Measurements from ENCODE around the gene OMP.
"Not testable (repeated sequence)": the region's sequence is repeated elsewhere in the genome, so short reads cannot be mapped to it uniquely, and the experiment has no call there.

OMP gene, protein sequence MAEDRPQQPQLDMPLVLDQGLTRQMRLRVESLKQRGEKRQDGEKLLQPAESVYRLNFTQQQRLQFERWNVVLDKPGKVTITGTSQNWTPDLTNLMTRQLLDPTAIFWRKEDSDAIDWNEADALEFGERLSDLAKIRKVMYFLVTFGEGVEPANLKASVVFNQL

DNA sequence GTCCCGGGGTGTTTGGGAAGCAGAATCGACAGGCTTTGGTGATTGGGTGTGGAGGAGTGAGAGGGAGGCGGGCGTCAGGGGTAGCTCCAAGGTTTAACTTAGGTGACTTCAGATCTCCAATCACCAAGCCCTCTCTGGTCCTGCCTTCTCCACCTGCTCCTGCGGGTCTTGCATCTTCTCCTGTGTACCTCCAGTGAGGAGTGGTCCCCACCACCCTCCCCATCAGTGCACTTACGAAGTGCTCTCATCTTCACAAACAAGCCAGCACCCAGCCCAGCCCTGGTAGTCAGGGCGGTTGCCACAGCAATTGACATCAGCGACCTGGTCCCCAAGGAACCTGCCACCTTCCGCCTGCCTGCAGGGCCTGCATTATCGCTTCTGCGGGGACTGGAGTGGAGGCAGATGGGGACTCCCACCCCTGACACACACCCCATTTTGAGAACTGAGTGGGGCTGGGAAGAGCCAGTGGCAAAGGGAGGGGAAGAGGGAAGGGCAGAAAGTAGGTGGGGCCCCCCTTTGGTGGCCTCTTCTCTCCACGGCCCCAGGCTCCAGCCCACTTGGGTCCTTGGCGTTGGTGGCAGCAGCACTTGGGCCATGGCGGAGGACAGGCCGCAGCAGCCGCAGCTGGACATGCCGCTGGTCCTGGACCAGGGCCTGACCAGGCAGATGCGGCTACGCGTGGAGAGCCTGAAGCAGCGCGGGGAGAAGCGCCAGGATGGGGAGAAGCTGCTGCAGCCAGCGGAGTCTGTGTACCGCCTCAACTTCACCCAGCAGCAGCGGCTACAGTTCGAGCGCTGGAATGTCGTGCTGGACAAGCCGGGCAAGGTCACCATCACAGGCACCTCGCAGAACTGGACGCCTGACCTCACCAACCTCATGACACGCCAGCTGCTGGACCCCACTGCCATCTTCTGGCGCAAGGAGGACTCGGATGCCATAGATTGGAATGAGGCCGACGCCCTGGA is at the start of gene OMP:
Gene OMP (plus strand): TSS at position 595 of the 965 bp plus-strand sequence. CDS start 0 bp downstream, at position 595.
- FAIRE-seq: no peak
- TF ChIP-seq POLR2A (IDR thresholded peaks at IDR 0.05; ENCODE audit: low read depth, low read length): no peak
- no peak for DNase-seq (ENCODE audit: insufficient read length, low spot score)

DNA sequence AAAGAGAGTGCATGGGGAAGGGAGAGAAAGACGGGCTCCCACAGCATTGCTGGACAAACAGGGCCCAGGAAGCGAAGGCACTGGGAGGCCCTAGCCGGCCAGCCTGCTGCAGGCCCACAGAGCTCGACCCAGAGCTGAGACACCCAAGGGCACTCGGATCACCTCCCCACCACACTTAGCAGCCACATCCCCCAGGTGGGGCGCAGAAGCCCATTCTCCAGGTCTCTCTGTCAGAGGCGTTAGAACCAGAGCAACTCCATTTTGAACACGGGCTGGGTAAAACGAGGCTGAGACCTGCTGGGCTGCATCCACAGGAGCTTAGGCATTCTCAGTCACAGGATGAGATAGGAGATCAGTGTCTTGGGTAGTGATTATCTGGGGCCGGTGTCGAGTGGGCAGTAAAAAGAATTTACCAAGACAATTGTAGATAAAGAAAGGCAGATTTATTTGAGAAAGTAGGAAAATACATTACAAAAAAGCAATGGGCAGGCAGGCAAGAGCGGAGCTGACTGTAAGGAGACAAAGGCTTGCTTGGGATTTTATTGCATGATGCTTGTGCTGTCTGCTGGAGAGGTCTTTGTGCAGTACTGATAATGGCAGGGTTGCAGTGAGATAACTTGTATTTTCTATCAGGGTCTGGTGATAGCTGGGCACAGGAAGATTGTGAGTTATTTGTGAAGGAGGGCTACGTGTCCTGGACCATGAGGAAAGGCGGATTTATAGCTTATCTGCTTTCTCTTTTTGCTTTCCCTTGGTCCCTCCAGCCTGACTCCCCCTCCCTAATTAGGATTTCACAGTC is 49.2 kb upstream of the OMP start:
- no peak for FAIRE-seq
- no peak for TF ChIP-seq POLR2A (IDR thresholded peaks at IDR 0.05; ENCODE audit: low read depth, low read length)
- no peak for DNase-seq (ENCODE audit: insufficient read length, low spot score)

- FAIRE-seq (no peak), DNase-seq (ENCODE audit: insufficient read length, low spot score) (no peak)
- no peak for TF ChIP-seq POLR2A (IDR thresholded peaks at IDR 0.05; ENCODE audit: low read depth, low read length)
These were observed 48.6 kb upstream of the OMP start for GRCh38 chr11:77054084-77054483.

DNA sequence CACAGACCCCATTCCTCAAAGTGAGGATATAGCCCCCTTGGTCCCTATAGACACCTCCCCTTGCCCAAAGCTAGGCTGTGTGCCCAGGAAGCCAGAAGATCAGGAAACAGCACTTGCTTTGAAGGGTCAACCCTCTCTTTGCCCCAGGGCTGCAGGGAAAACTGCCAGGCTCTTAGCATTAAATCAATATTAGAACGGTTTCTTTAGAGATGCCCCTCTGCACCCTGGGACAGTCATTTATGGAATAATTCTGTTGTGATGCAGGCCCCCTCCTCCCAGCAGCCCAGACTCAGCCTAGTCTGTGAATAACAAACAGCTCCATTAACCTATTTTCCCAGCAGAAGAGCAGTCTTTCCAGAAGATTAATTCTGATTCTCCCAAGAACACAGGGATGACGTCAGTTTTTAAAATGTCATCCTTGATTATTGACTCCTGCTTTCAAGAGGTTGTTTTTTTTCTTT is 47.5 kb upstream of the OMP start:
- TF ChIP-seq POLR2A (IDR thresholded peaks at IDR 0.05; ENCODE audit: low read depth, low read length): no peak

DNA sequence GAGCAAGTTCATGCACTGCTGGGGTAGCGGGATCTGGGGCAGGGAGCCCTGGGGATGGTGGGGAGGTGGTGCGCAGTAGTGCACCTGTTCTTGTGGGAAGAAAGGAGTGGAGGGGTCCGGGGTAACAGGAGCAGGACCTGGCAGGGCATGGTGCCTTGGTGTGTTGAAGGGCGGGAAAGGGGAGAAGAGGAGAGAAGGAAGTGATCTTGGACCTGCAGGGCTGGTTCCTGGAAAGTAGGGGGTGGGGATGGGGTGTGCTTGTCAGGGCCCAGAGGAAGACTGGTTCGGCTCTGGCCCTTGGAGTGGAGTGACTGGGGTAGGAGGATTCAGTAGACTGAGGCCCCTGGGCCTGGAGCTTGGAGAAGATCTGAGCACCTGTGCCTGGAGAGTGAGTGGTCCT is 46.7 kb upstream of the OMP start:
- DNase-seq (ENCODE audit: insufficient read length, low spot score) (no peak), FAIRE-seq (no peak)
- TF ChIP-seq POLR2A (IDR thresholded peaks at IDR 0.05; ENCODE audit: low read depth, low read length): no peak

More for the DNA sequence above, 47.5 kb upstream of the OMP start:
- DNase-seq (ENCODE audit: insufficient read length, low spot score) (no peak), FAIRE-seq (no peak)

GRCh38 chr11:77056814-77057402 is 45.7 kb upstream of the OMP start:
- no peak for DNase-seq (ENCODE audit: insufficient read length, low spot score)
- FAIRE-seq: no peak
- TF ChIP-seq POLR2A (IDR thresholded peaks at IDR 0.05; ENCODE audit: low read depth, low read length): no peak

- DNase-seq (ENCODE audit: insufficient read length, low spot score): no peak
- FAIRE-seq: no peak
- TF ChIP-seq POLR2A (IDR thresholded peaks at IDR 0.05; ENCODE audit: low read depth, low read length): no peak
These were observed 44.6 kb upstream of the OMP start for GRCh38 chr11:77057938-77058474.

- DNase-seq (ENCODE audit: insufficient read length, low spot score) (no peak), FAIRE-seq (no peak)
- no peak for TF ChIP-seq POLR2A (IDR thresholded peaks at IDR 0.05; ENCODE audit: low read depth, low read length)
These were observed 43.7 kb upstream of the OMP start for GRCh38 chr11:77058900-77059299.

GRCh38 chr11:77059806-77060205 is 42.8 kb upstream of the OMP start:
- FAIRE-seq: no peak
- no peak for TF ChIP-seq POLR2A (IDR thresholded peaks at IDR 0.05; ENCODE audit: low read depth, low read length)
- DNase-seq (ENCODE audit: insufficient read length, low spot score): no peak

GRCh38 chr11:77060234-77060633 is 42.4 kb upstream of the OMP start:
- no peak for DNase-seq (ENCODE audit: insufficient read length, low spot score)
- no peak for FAIRE-seq
- no peak for TF ChIP-seq POLR2A (IDR thresholded peaks at IDR 0.05; ENCODE audit: low read depth, low read length)

DNA sequence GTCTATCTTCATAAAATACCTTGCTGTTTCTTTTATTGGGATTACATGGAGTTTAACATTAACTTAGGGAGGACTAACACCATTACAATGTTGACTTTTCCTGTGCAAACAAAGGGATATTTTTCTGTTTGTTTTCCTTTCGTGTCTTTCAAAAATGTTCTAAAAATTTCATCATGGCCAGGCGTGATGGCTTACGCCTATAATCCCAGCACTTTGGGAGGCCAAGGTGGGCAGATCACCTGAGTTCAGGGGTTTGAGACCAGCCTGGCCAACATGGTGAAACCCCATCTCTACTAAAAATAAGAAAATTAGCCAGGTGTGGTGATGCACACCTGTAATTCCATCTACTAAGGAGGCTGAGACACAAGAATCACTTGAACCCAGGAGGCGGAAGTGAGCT is 41.4 kb upstream of the OMP start:
- FAIRE-seq; DNase-seq (ENCODE audit: insufficient read length, low spot score): not testable (repeated sequence)

GRCh38 chr11:77062924-77063323 is 39.7 kb upstream of the OMP start:
- no peak for TF ChIP-seq POLR2A (IDR thresholded peaks at IDR 0.05; ENCODE audit: low read depth, low read length)
- no peak for FAIRE-seq
- no peak for DNase-seq (ENCODE audit: insufficient read length, low spot score)

GRCh38 chr11:77063407-77063806 is 39.2 kb upstream of the OMP start:
- no peak for TF ChIP-seq POLR2A (IDR thresholded peaks at IDR 0.05; ENCODE audit: low read depth, low read length)
- FAIRE-seq: no peak
- no peak for DNase-seq (ENCODE audit: insufficient read length, low spot score)
